Measurements from ENCODE around the gene SNX32. TPM values are rescaled to one million over a fixed set of nuclear protein-coding genes. Genes with fewer than 3 reads are reported as not detected.

The SNX32 gene
- total RNA-seq, 1 donor from 2014 or later: 0.13 TPM

GRCh38 chr11:65854852-65855837 is 21.4 kb downstream of the SNX32 start:
- no peak for DNase-seq (ENCODE audit: low read depth in 2 of 2)

GRCh38 chr11:65855927-65856363 is 22.2 kb downstream of the SNX32 start:
- no peak for DNase-seq (ENCODE audit: low read depth in 2 of 2)

GRCh38 chr11:65856689-65857499 is 23.1 kb downstream of the SNX32 start:
- DNase-seq (ENCODE audit: low read depth in 2 of 2): peak in 1 of 2 donors; percentile 60

GRCh38 chr11:65857500-65857852 is 23.7 kb downstream of the SNX32 start:
- peak in 1 of 2 donors; percentile 24 for DNase-seq (ENCODE audit: low read depth in 2 of 2)

GRCh38 chr11:65857853-65858680 is 24.3 kb downstream of the SNX32 start, which contains the start of gene CFL1:
Gene CFL1 (minus strand): TSS chr11:65858180. CDS start chr11:65858099, 81 bp downstream.
- peak; percentile 93 to 99 for DNase-seq (ENCODE audit: low read depth in 2 of 2)

GRCh38 chr11:65858681-65859087 is 24.9 kb downstream of the SNX32 start:
- DNase-seq (ENCODE audit: low read depth in 2 of 2): no peak

GRCh38 chr11:65859095-65859811 is 25.5 kb downstream of the SNX32 start:
- DNase-seq (ENCODE audit: low read depth in 2 of 2): peak; percentile 90 to 99

- DNase-seq (ENCODE audit: low read depth in 2 of 2): no peak
Measured at GRCh38 chr11:65859812-65860277, 26.1 kb downstream of the SNX32 start.

GRCh38 chr11:65860278-65861164 is 26.8 kb downstream of the SNX32 start, which contains the start of gene MUS81:
Gene MUS81 (plus strand): TSS chr11:65860433. CDS start chr11:65860754, 321 bp downstream.
- peak; percentile 91 to 98 for DNase-seq (ENCODE audit: low read depth in 2 of 2)

- DNase-seq (ENCODE audit: low read depth in 2 of 2): no peak
Measured at GRCh38 chr11:65861165-65861505, 27.4 kb downstream of the SNX32 start.

- DNase-seq (ENCODE audit: low read depth in 2 of 2): no peak
Measured at GRCh38 chr11:65861533-65862183, 27.9 kb downstream of the SNX32 start.

- no peak for DNase-seq (ENCODE audit: low read depth in 2 of 2)
Measured at GRCh38 chr11:65862191-65862735, 28.5 kb downstream of the SNX32 start.

GRCh38 chr11:65862941-65863888 is 29.5 kb downstream of the SNX32 start:
- DNase-seq (ENCODE audit: low read depth in 2 of 2): no peak

- DNase-seq (ENCODE audit: low read depth in 2 of 2): no peak
Measured at GRCh38 chr11:65863889-65864705, 30.3 kb downstream of the SNX32 start.

GRCh38 chr11:65864706-65865471 is 31.1 kb downstream of the SNX32 start:
- no peak for DNase-seq (ENCODE audit: low read depth in 2 of 2)

Data from dermis microvascular lymphatic vessel endothelial cell (primary cell).